SK-MEL-5 (cell line): ENCODE data around the gene CCDC126. TPM values are rescaled to one million over a fixed set of nuclear protein-coding genes. Genes with fewer than 3 reads are reported as not detected.
A peak's percentile ranks its signal among the peaks of the same experiment; 100 is the strongest.

Source experiments
- DNase-seq: peaks from one replicate; pipeline ENCODE4 v3.0.0-alpha.2; 2016; ENCODE audit warnings: low read depth, low spot score
- in situ Hi-C: cut with HindIII; loops from 2 replicates; pipeline ENCODE4 v1.10.0; 2016; ENCODE audit warnings: low sequenced_read_pairs, high pct_unique_total_duplicates, low pct_unique_long_range_greater_than_20kb
- total RNA-seq: library from RNA; depleted of rRNA; stranded (reverse); fragments of >200 nt; shearing (Covaris generic); gene quantifications from 2 replicates; pipeline ENCODE4 v1.2.3, GENCODE V29; 2014

The CCDC126 gene
- total RNA-seq, 1 experiment from 2014 or later = 11.9 TPM

- in situ Hi-C loops = no loop called here
- DNase-seq = no peak
Measured at GRCh38 chr7:23616593-23616992, 19.4 kb downstream of the CCDC126 start.

GRCh38 chr7:23617482-23617881 lies 20.3 kb downstream of the CCDC126 start:
- no peak for DNase-seq
- in situ Hi-C loops = no loop called here

- no peak for DNase-seq
- in situ Hi-C loops = no loop called here
Measured at GRCh38 chr7:23618241-23618640, 21.1 kb downstream of the CCDC126 start.

GRCh38 chr7:23619141-23619540 lies 22.0 kb downstream of the CCDC126 start:
- in situ Hi-C loops = no loop called here

GRCh38 chr7:23622506-23622925 lies 25.3 kb downstream of the CCDC126 start:
- no peak for DNase-seq
- in situ Hi-C loops = no loop called here

More at GRCh38 chr7:23619141-23619540, 22.0 kb downstream of the CCDC126 start:
- no peak for DNase-seq

GRCh38 chr7:23628370-23628769 lies 31.2 kb downstream of the CCDC126 start:
- in situ Hi-C loops = no loop called here
- DNase-seq = no peak

GRCh38 chr7:23633417-23633816 lies 36.2 kb downstream of the CCDC126 start:
- in situ Hi-C loops = no loop called here
- no peak for DNase-seq

- DNase-seq = no peak
- in situ Hi-C loops = no loop called here
Measured at GRCh38 chr7:23645822-23646221, 48.6 kb downstream of the CCDC126 start.

- DNase-seq = no peak
- in situ Hi-C loops = no loop called here
Measured at GRCh38 chr7:23653942-23654341, 56.8 kb downstream of the CCDC126 start.

- in situ Hi-C loops = no loop called here
- peak; percentile 76 for DNase-seq
Measured at GRCh38 chr7:23654508-23654907, 57.3 kb downstream of the CCDC126 start.

GRCh38 chr7:23655433-23655832 lies 58.3 kb downstream of the CCDC126 start:
- in situ Hi-C loops = no loop called here
- DNase-seq = no peak

- DNase-seq = no peak
- in situ Hi-C loops = no loop called here
Measured at GRCh38 chr7:23658831-23659427, 61.7 kb downstream of the CCDC126 start.

GRCh38 chr7:23661385-23661784 lies 64.2 kb downstream of the CCDC126 start:
- DNase-seq = no peak
- in situ Hi-C loops = no loop called here

- in situ Hi-C loops = no loop called here
- no peak for DNase-seq
Measured at GRCh38 chr7:23662124-23662983, 65.2 kb downstream of the CCDC126 start.

- no peak for DNase-seq
- in situ Hi-C loops = no loop called here
Measured at GRCh38 chr7:23662984-23663313, 65.8 kb downstream of the CCDC126 start.

- in situ Hi-C loops = no loop called here
- DNase-seq = no peak
Measured at GRCh38 chr7:23664122-23664521, 66.9 kb downstream of the CCDC126 start.

GRCh38 chr7:23672033-23672432 lies 74.9 kb downstream of the CCDC126 start:
- in situ Hi-C loops = no loop called here
- no peak for DNase-seq

- DNase-seq = peak; percentile 26
- in situ Hi-C loops = no loop called here
Measured at GRCh38 chr7:23679898-23680413, 82.8 kb downstream of the CCDC126 start, which contains the start of gene FAM221A. Gene FAM221A, plus strand, starts transcription at chr7:23680199. Its CDS starts 20 bp downstream, at chr7:23680219.
